Measurements from ENCODE around the gene CPNE7. TPM values are rescaled to one million over a fixed set of nuclear protein-coding genes. Genes with fewer than 3 reads are reported as not detected.

The CPNE7 gene
- total and polyA plus RNA-seq, 2 of the 13 experiments (the other 11 are each of a cell fraction or from before 2014, with no cell fraction given): 0.59 TPM; not detected in 1

- TF ChIP-seq THRA (CRISPR knock-in tag; IDR thresholded peaks at IDR 0.05; ENCODE audit: borderline replicate concordance) (no peak), ZBTB40 (IDR thresholded peaks at IDR 0.05) (no peak), ZBTB40 (CRISPR knock-in tag; IDR thresholded peaks at IDR 0.05) (no peak), IKZF4 (CRISPR knock-in tag; IDR thresholded peaks at IDR 0.05; ENCODE audit: borderline replicate concordance, low read depth, not compliant biosample characterization) (no peak), RFXANK (CRISPR knock-in tag; IDR thresholded peaks at IDR 0.05) (no peak), POLR2AphosphoS5 (IDR thresholded peaks at IDR 0.05; ENCODE audit: low read depth, low read length) (peak; percentile 57), ZNF614 (CRISPR knock-in tag; IDR thresholded peaks at IDR 0.05; ENCODE audit: borderline replicate concordance) (no peak), ZBTB42 (CRISPR knock-in tag; IDR thresholded peaks at IDR 0.05) (no peak), GMEB2 (CRISPR knock-in tag; IDR thresholded peaks at IDR 0.05; ENCODE audit: low read depth) (no peak), IRX3 (CRISPR knock-in tag; IDR thresholded peaks at IDR 0.05; ENCODE audit: borderline replicate concordance, low read depth) (no peak), ZNF841 (CRISPR knock-in tag; IDR thresholded peaks at IDR 0.05; ENCODE audit: borderline replicate concordance) (no peak), HNF1A (IDR thresholded peaks at IDR 0.05; ENCODE audit: low read depth) (no peak), HNF1A (CRISPR knock-in tag; IDR thresholded peaks at IDR 0.05; ENCODE audit: borderline replicate concordance) (no peak)
These were observed 11.7 kb upstream of the CPNE7 start (continued) for GRCh38 chr16:89563639-89564392.

All from HepG2 (cell line).